Activated naive CD8-positive, alpha-beta T cell treated with anti-CD3 and anti-CD28 coated beads for 36 hours (primary cell): Measurements from ENCODE around the gene YTHDC2. TPM values are rescaled to one million over a fixed set of nuclear protein-coding genes. Genes with fewer than 3 reads are reported as not detected.

Experiments
- DNase-seq: peaks from one replicate; pipeline ENCODE4 v3.0.0; 2021
- H3K27ac Mint-ChIP-seq: one replicate; pipeline ENCODE4 v1.8.0; 2022; ENCODE audit warnings: mild to moderate bottlenecking, moderate library complexity, mixed read lengths
- H3K27me3 Mint-ChIP-seq: one replicate; pipeline ENCODE4 v1.8.0; 2022; ENCODE audit warnings: mild to moderate bottlenecking, mixed read lengths
- H3K36me3 Mint-ChIP-seq: one replicate; pipeline ENCODE4 v1.8.0; 2021; ENCODE audit warnings: mild to moderate bottlenecking, mixed read lengths
- H3K4me1 Mint-ChIP-seq: one replicate; pipeline ENCODE4 v1.8.0; 2021; ENCODE audit warnings: mixed read lengths
- H3K4me3 Mint-ChIP-seq: one replicate; pipeline ENCODE4 v1.8.0; 2022; ENCODE audit warnings: mild to moderate bottlenecking, moderate library complexity, mixed read lengths
- H3K9me3 Mint-ChIP-seq: one replicate; pipeline ENCODE4 v1.8.0; 2022; ENCODE audit warnings: mixed read lengths
- total RNA-seq, 2 experiments: library from RNA; stranded (reverse); gene quantifications; one replicate each; pipeline ENCODE4 v1.2.3, GENCODE V29; 2021

The YTHDC2 gene
- total RNA-seq, 2 experiments from 2014 or later, result 26.1 to 27.8 TPM

- Mint-ChIP-seq H3K4me3 (no peak overlapping the region), H3K4me1 (no peaks in the 10 kb centered on the region), H3K27me3 (peaks cover 51% of the 10 kb centered on the region), H3K36me3 (no peaks in the 10 kb centered on the region), H3K9me3 (peaks cover 6% of the 10 kb centered on the region), H3K27ac (no peak overlapping the region)
- no peak for DNase-seq
These were observed 8.3 kb upstream of the YTHDC2 start for GRCh38 chr5:113505181-113505580.

- H3K27me3 Mint-ChIP-seq, result peaks cover 39% of the 10 kb centered on the region
- no peak overlapping the region for H3K4me3 Mint-ChIP-seq
- H3K4me1 Mint-ChIP-seq, result peaks cover 2% of the 10 kb centered on the region
- no peaks in the 10 kb centered on the region for H3K9me3 Mint-ChIP-seq
- H3K27ac Mint-ChIP-seq, result no peak overlapping the region
- no peaks in the 10 kb centered on the region for H3K36me3 Mint-ChIP-seq
- no peak for DNase-seq
These were observed 5.9 kb upstream of the YTHDC2 start for GRCh38 chr5:113507601-113508000.

- H3K27me3 Mint-ChIP-seq, result peaks cover 35% of the 10 kb centered on the region
These were observed 4.7 kb upstream of the YTHDC2 start for GRCh38 chr5:113508756-113509155.

GRCh38 chr5:113510836-113511451 lies 2.5 kb upstream of the YTHDC2 start:
- Mint-ChIP-seq H3K4me1 (peaks cover 18% of the 10 kb centered on the region), H3K9me3 (peaks cover 2% of the 10 kb centered on the region), H3K27me3 (peaks cover 29% of the 10 kb centered on the region), H3K4me3 (no peak overlapping the region), H3K27ac (no peak overlapping the region), H3K36me3 (peaks cover 7% of the 10 kb centered on the region)
- no peak for DNase-seq

More at GRCh38 chr5:113508756-113509155, 4.7 kb upstream of the YTHDC2 start:
- Mint-ChIP-seq H3K27ac (no peak overlapping the region), H3K4me3 (no peak overlapping the region), H3K36me3 (no peaks in the 10 kb centered on the region), H3K9me3 (peaks cover 2% of the 10 kb centered on the region), H3K4me1 (peaks cover 4% of the 10 kb centered on the region)
- no peak for DNase-seq

- H3K36me3 Mint-ChIP-seq, result peaks cover 14% of the 10 kb centered on the region
- no peak overlapping the region for H3K4me3 Mint-ChIP-seq
- no peak for DNase-seq
- H3K4me1 Mint-ChIP-seq, result peaks cover 25% of the 10 kb centered on the region
- H3K27ac Mint-ChIP-seq, result no peak overlapping the region
- H3K27me3 Mint-ChIP-seq, result peaks cover 25% of the 10 kb centered on the region
- H3K9me3 Mint-ChIP-seq, result peaks cover 2% of the 10 kb centered on the region
These were observed 1.2 kb upstream of the YTHDC2 start for GRCh38 chr5:113512341-113512740.

- peak overlapping the region; percentile 93 for H3K4me3 Mint-ChIP-seq
- H3K27me3 Mint-ChIP-seq, result peaks cover 17% of the 10 kb centered on the region
- no peak for DNase-seq
- peaks cover 2% of the 10 kb centered on the region for H3K9me3 Mint-ChIP-seq
- peaks cover 28% of the 10 kb centered on the region for H3K4me1 Mint-ChIP-seq
- peaks cover 28% of the 10 kb centered on the region for H3K36me3 Mint-ChIP-seq
- peak overlapping the region; percentile 84 for H3K27ac Mint-ChIP-seq
These were observed 768 bp downstream of the YTHDC2 start for GRCh38 chr5:113514289-113514635.

GRCh38 chr5:113518884-113519283 lies 5.4 kb downstream of the YTHDC2 start:
- Mint-ChIP-seq H3K4me3 (no peak overlapping the region), H3K27ac (no peak overlapping the region), H3K36me3 (peaks cover 44% of the 10 kb centered on the region), H3K4me1 (peaks cover 50% of the 10 kb centered on the region), H3K27me3 (no peaks in the 10 kb centered on the region), H3K9me3 (no peaks in the 10 kb centered on the region)
- no peak for DNase-seq

GRCh38 chr5:113519412-113519811 lies 5.9 kb downstream of the YTHDC2 start:
- Mint-ChIP-seq H3K27ac (no peak overlapping the region), H3K9me3 (no peaks in the 10 kb centered on the region), H3K4me1 (peaks cover 53% of the 10 kb centered on the region), H3K36me3 (peaks cover 44% of the 10 kb centered on the region), H3K27me3 (no peaks in the 10 kb centered on the region), H3K4me3 (no peak overlapping the region)
- DNase-seq, result no peak

GRCh38 chr5:113520429-113520828 lies 6.9 kb downstream of the YTHDC2 start:
- Mint-ChIP-seq H3K9me3 (no peaks in the 10 kb centered on the region), H3K4me1 (peaks cover 52% of the 10 kb centered on the region), H3K36me3 (peaks cover 41% of the 10 kb centered on the region), H3K27me3 (no peaks in the 10 kb centered on the region), H3K27ac (no peak overlapping the region), H3K4me3 (no peak overlapping the region)
- DNase-seq, result peak; percentile 26

- peak overlapping the region; percentile 10 for H3K27ac Mint-ChIP-seq
- no peaks in the 10 kb centered on the region for H3K9me3 Mint-ChIP-seq
- no peak overlapping the region for H3K4me3 Mint-ChIP-seq
- H3K4me1 Mint-ChIP-seq, result peaks cover 50% of the 10 kb centered on the region
- DNase-seq, result no peak
- H3K36me3 Mint-ChIP-seq, result peaks cover 37% of the 10 kb centered on the region
- H3K27me3 Mint-ChIP-seq, result no peaks in the 10 kb centered on the region
These were observed 7.4 kb downstream of the YTHDC2 start for GRCh38 chr5:113520899-113521298.

GRCh38 chr5:113523168-113523567 lies 9.7 kb downstream of the YTHDC2 start:
- Mint-ChIP-seq H3K27me3 (no peaks in the 10 kb centered on the region), H3K4me1 (peaks cover 41% of the 10 kb centered on the region), H3K4me3 (no peak overlapping the region), H3K9me3 (no peaks in the 10 kb centered on the region), H3K36me3 (peaks cover 31% of the 10 kb centered on the region), H3K27ac (no peak overlapping the region)
- DNase-seq, result no peak

GRCh38 chr5:113524927-113525326 lies 11.4 kb downstream of the YTHDC2 start:
- Mint-ChIP-seq H3K36me3 (peaks cover 30% of the 10 kb centered on the region), H3K9me3 (no peaks in the 10 kb centered on the region), H3K4me1 (peaks cover 35% of the 10 kb centered on the region), H3K4me3 (no peak overlapping the region), H3K27ac (peak overlapping the region; percentile 77), H3K27me3 (no peaks in the 10 kb centered on the region)
- no peak for DNase-seq

- H3K9me3 Mint-ChIP-seq, result peaks cover 6% of the 10 kb centered on the region
- no peaks in the 10 kb centered on the region for H3K27me3 Mint-ChIP-seq
- no peak for DNase-seq
- H3K4me1 Mint-ChIP-seq, result peaks cover 22% of the 10 kb centered on the region
- no peak overlapping the region for H3K4me3 Mint-ChIP-seq
- H3K27ac Mint-ChIP-seq, result no peak overlapping the region
- H3K36me3 Mint-ChIP-seq, result peaks cover 32% of the 10 kb centered on the region
These were observed 12.9 kb downstream of the YTHDC2 start for GRCh38 chr5:113526421-113526820.

GRCh38 chr5:113527746-113528145 lies 14.3 kb downstream of the YTHDC2 start:
- H3K4me1 Mint-ChIP-seq, result peaks cover 19% of the 10 kb centered on the region
- H3K9me3 Mint-ChIP-seq, result peaks cover 8% of the 10 kb centered on the region
- H3K4me3 Mint-ChIP-seq, result no peak overlapping the region
- no peak for DNase-seq
- no peaks in the 10 kb centered on the region for H3K27me3 Mint-ChIP-seq
- peaks cover 40% of the 10 kb centered on the region for H3K36me3 Mint-ChIP-seq
- no peak overlapping the region for H3K27ac Mint-ChIP-seq

- Mint-ChIP-seq H3K4me1 (no peaks in the 10 kb centered on the region), H3K4me3 (no peak overlapping the region), H3K9me3 (peaks cover 9% of the 10 kb centered on the region), H3K36me3 (peaks cover 51% of the 10 kb centered on the region), H3K27me3 (no peaks in the 10 kb centered on the region), H3K27ac (no peak overlapping the region)
- no peak for DNase-seq
These were observed 18.1 kb downstream of the YTHDC2 start for GRCh38 chr5:113531481-113532159.

GRCh38 chr5:113538313-113538712 lies 24.8 kb downstream of the YTHDC2 start:
- H3K27me3 Mint-ChIP-seq, result no peaks in the 10 kb centered on the region
- no peak overlapping the region for H3K27ac Mint-ChIP-seq
- H3K9me3 Mint-ChIP-seq, result no peaks in the 10 kb centered on the region
- H3K36me3 Mint-ChIP-seq, result peaks cover 37% of the 10 kb centered on the region
- no peak for DNase-seq
- no peak overlapping the region for H3K4me3 Mint-ChIP-seq
- H3K4me1 Mint-ChIP-seq, result peaks cover 6% of the 10 kb centered on the region
